Endothelial cell (in vitro differentiated cells): ENCODE data around the gene REXO2. TPM values are rescaled to one million over a fixed set of nuclear protein-coding genes. Genes with fewer than 3 reads are reported as not detected.
A peak's percentile ranks its signal among the peaks of the same experiment; 100 is the strongest.

Experiments
- DNase-seq: peaks from one replicate; pipeline ENCODE4 v3.0.0; 2021; ENCODE audit warnings: low spot score
- H3K27ac Mint-ChIP-seq: one replicate; pipeline ENCODE4 v1.8.0; 2021; ENCODE audit warnings: mixed read lengths, inconsistent platforms; ENCODE audit not compliant: unreplicated experiment
- H3K27me3 Mint-ChIP-seq: one replicate; pipeline ENCODE4 v1.8.0; 2021; ENCODE audit warnings: mild to moderate bottlenecking, moderate library complexity, mixed read lengths, inconsistent platforms; ENCODE audit not compliant: unreplicated experiment
- H3K36me3 Mint-ChIP-seq: one replicate; pipeline ENCODE4 v1.8.0; 2021; ENCODE audit warnings: mild to moderate bottlenecking, low read depth, mixed read lengths, inconsistent platforms; ENCODE audit not compliant: unreplicated experiment
- H3K4me1 Mint-ChIP-seq: one replicate; pipeline ENCODE4 v1.8.0; 2021; ENCODE audit warnings: mild to moderate bottlenecking, mixed read lengths, inconsistent platforms; ENCODE audit not compliant: unreplicated experiment
- H3K4me3 Mint-ChIP-seq: one replicate; pipeline ENCODE4 v1.8.0; 2021; ENCODE audit warnings: mild to moderate bottlenecking, mixed read lengths, inconsistent platforms; ENCODE audit not compliant: unreplicated experiment
- H3K9me3 Mint-ChIP-seq: one replicate; pipeline ENCODE4 v1.8.0; 2021; ENCODE audit warnings: mixed read lengths, inconsistent platforms; ENCODE audit not compliant: unreplicated experiment
- total RNA-seq: library from RNA; stranded (reverse); fragmentation: NEBNext Ultra II Directional; extraction: Animal tissue kit (Norgen Biotek cat#: 25700); gene quantifications from one replicate; pipeline ENCODE4 v1.2.1, GENCODE V29; 2021; ENCODE audit not compliant: unreplicated experiment
- TF ChIP-seq, protein P1 (sequence below): fragments of 200-600 bp; sonication (generic); IDR thresholded peaks from one replicate; pipeline ENCODE4 v1.5.0; 2021; ENCODE audit warnings: antibody characterized with exemption; ENCODE audit not compliant: unreplicated experiment

REXO2 gene
- total RNA-seq, 1 donor from 2014 or later, result 71.6 TPM

DNA sequence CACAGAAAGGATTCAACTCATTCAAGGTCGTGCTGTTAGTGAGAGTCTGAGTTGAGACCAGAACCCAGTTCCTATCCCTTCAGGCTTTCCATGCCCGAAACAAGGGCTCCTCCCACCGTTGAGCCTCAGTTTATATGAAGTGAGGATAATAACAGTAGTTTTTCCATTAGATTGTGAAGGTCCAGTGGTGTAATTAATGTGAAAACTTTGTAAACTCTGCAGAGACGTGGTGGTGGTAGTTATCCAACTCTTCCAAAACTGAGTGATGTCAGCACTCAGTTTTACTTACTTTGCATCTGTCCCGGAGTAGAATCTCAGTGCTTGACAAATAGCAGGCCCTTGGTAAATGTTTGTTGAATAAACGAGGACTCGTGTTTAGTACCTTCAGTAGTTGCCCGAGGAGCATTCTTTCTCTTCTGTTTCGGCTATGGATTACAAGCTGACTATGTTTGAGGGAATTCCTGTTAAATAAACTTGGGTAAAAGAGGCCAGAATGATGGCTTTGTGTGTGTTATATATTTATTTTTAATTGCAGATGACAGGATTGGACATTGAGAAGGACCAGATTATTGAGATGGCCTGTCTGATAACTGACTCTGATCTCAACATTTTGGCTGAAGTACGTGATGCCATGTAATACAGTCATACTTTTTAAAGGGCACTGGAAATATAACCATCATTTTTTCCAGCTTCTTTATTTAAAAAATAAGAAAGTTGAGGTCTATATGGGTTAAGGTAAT, 1.0 kb downstream of the REXO2 start:
- no peaks in the 10 kb centered on the region for H3K9me3 Mint-ChIP-seq
- DNase-seq, result no peak
- H3K27ac Mint-ChIP-seq, result peak overlapping the region; percentile 91
- peak overlapping the region; percentile 99 for H3K4me3 Mint-ChIP-seq
- TF ChIP-seq, protein P1, sequence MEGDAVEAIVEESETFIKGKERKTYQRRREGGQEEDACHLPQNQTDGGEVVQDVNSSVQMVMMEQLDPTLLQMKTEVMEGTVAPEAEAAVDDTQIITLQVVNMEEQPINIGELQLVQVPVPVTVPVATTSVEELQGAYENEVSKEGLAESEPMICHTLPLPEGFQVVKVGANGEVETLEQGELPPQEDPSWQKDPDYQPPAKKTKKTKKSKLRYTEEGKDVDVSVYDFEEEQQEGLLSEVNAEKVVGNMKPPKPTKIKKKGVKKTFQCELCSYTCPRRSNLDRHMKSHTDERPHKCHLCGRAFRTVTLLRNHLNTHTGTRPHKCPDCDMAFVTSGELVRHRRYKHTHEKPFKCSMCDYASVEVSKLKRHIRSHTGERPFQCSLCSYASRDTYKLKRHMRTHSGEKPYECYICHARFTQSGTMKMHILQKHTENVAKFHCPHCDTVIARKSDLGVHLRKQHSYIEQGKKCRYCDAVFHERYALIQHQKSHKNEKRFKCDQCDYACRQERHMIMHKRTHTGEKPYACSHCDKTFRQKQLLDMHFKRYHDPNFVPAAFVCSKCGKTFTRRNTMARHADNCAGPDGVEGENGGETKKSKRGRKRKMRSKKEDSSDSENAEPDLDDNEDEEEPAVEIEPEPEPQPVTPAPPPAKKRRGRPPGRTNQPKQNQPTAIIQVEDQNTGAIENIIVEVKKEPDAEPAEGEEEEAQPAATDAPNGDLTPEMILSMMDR, result no peak
- peaks cover 4% of the 10 kb centered on the region for H3K36me3 Mint-ChIP-seq
- H3K4me1 Mint-ChIP-seq, result peaks cover 33% of the 10 kb centered on the region
- no peaks in the 10 kb centered on the region for H3K27me3 Mint-ChIP-seq

DNA sequence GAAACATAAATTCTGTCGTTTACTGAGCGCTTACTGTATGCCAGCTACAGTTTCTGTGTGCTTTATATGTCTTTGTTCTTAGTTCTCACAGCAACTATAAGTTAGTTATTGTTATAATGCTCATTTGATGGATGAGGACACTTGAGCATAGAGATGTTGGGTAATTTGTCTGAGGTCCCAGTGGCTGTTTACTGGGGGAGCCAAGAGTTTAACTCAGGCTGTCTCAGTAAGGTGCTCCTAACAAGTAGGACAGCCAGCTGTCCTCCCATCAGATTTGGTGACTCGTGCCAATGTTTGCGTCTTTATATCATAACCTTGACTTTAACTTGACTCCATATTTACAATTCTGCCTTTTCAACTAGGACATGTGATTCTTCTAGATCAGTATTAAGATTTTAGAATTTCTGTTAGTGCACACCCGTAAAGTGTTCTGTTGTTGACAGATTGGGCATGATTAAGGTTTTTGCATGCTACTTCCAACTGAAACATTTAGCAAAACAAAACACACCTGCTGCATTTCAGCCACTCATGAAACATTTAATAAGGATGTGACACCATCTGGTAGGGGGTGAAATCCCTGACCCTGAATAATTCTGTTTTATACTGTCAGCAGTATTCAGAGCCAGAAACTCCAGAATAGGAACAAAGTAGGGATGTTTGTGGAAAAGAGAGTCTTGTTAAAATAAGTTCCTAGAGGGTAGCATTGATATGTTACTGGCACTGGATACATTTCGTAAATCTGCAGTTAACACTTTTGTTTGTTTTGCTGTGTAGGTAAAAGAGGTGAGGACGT, 1.9 kb downstream of the REXO2 start:
- TF ChIP-seq, protein P1, result no peak
- peaks cover 5% of the 10 kb centered on the region for H3K36me3 Mint-ChIP-seq
- H3K4me3 Mint-ChIP-seq, result peak overlapping the region; percentile 40
- H3K9me3 Mint-ChIP-seq, result no peaks in the 10 kb centered on the region
- peaks cover 33% of the 10 kb centered on the region for H3K4me1 Mint-ChIP-seq
- no peak for DNase-seq
- H3K27me3 Mint-ChIP-seq, result no peaks in the 10 kb centered on the region
- H3K27ac Mint-ChIP-seq, result no peak overlapping the region

DNA sequence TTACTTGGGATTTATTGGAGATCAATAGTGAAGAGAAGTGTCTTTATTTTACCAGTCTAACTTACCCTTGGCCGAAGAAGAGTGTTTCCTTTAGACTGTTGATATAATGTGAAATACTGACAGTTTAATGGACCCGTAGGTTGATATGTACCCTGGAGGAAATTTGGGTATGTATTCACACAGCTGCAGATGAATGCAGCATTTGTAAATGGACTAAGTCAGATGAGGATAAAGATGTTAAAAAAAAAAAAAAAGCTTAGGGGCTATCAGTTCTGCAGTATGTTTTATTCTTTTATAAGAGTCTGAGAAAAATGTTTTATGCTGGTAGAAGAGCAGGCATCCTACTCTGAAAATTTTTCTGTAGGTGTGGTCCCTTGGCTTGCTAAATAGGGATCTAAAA, 2.7 kb downstream of the REXO2 start:
- Mint-ChIP-seq H3K27me3 (no peaks in the 10 kb centered on the region), H3K27ac (no peak overlapping the region), H3K4me3 (no peak overlapping the region), H3K4me1 (peaks cover 33% of the 10 kb centered on the region), H3K36me3 (peaks cover 11% of the 10 kb centered on the region), H3K9me3 (no peaks in the 10 kb centered on the region)
- TF ChIP-seq, protein P1, result no peak
- DNase-seq, result no peak

DNA sequence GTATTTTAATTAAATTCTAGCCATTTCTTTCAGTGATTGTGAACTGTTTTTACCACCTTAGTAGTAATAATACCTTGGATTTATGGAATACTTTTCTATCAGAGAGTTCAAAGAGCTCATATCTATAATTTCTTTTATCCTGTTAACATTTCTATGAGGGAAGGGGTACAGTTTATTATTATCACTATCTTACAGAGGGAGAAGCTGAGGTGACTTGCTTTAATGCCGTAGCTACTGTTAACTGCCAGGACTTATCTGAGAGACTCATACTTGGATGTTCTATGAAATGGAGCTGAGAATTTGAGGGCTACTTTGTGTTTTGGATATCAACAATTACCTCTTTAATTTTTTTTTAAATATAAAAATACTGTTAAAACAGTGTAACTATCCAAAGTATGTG, 3.3 kb downstream of the REXO2 start:
- DNase-seq, result no peak
- H3K4me1 Mint-ChIP-seq, result peaks cover 33% of the 10 kb centered on the region
- TF ChIP-seq, protein P1, result no peak
- no peak overlapping the region for H3K4me3 Mint-ChIP-seq
- H3K27ac Mint-ChIP-seq, result no peak overlapping the region
- H3K9me3 Mint-ChIP-seq, result no peaks in the 10 kb centered on the region
- no peaks in the 10 kb centered on the region for H3K27me3 Mint-ChIP-seq
- H3K36me3 Mint-ChIP-seq, result peaks cover 14% of the 10 kb centered on the region

DNA sequence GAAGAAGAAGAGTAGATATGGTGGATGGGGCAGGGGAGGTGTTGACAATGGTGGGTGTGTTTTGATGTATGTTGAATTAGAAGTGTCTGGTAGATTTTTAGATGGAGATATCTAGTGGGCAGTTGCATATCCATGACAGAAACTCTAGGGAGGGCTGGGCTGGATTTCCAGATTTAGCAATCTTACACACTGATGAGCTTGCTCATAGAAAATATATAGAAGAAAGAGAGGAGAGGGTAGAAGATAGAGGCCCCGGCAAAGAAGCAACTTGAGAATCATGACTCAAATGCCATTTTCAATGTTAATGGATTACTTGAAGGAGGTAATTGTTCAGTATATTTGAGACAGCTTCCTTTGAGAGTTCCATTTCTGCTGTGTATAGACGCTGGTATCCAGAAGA, 8.2 kb downstream of the REXO2 start:
- TF ChIP-seq, protein P1, result no peak
- H3K9me3 Mint-ChIP-seq, result no peaks in the 10 kb centered on the region
- H3K27ac Mint-ChIP-seq, result no peak overlapping the region
- no peaks in the 10 kb centered on the region for H3K27me3 Mint-ChIP-seq
- DNase-seq, result no peak
- H3K36me3 Mint-ChIP-seq, result peaks cover 10% of the 10 kb centered on the region
- no peak overlapping the region for H3K4me3 Mint-ChIP-seq
- no peaks in the 10 kb centered on the region for H3K4me1 Mint-ChIP-seq
